Measurements from ENCODE around the gene GRAMD2B. TPM values are rescaled to one million over a fixed set of nuclear protein-coding genes. Genes with fewer than 3 reads are reported as not detected.
"Not testable (repeated sequence)": the region's sequence is repeated elsewhere in the genome, so short reads cannot be mapped to it uniquely, and the experiment has no call there.

The GRAMD2B gene
- total RNA-seq, 1 donor, result 113 TPM

- DNase-seq (ENCODE audit: low read depth), result peak; percentile 62
These were observed 28.0 kb upstream of the GRAMD2B start for GRCh38 chr5:126395198-126395597.

DNA sequence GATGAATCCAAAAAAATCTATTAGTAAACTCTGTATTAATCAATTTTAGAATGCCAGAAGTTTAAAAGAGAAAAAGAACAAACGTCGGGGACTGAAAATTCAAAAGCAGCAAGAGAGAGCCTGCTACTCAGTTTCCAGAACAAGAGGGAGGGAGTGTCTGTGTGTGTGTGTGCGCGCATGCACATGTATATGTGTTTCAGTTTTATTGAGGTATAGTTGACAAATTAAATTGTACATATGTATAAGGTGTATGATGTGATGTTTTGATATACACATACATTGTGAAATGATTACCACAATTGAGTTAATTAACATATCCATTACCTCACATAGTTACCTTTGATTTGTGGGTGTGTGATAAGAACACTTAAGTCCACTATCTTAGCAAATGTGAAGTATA lies 27.6 kb upstream of the GRAMD2B start:
- no peak for TF ChIP-seq CTCF (IDR thresholded peaks at IDR 0.05; ENCODE audit: insufficient read depth, low read depth, low read length)
- no peak for DNase-seq (ENCODE audit: low read depth)
- H3K4me3 ChIP-seq (ENCODE audit: low read depth, low read length), result no peak overlapping the region

More at GRCh38 chr5:126395198-126395597, 28.0 kb upstream of the GRAMD2B start:
- TF ChIP-seq CTCF (IDR thresholded peaks at IDR 0.05; ENCODE audit: insufficient read depth, low read depth, low read length), result no peak
- no peak overlapping the region for H3K4me3 ChIP-seq (ENCODE audit: low read depth, low read length)

- DNase-seq (ENCODE audit: low read depth); H3K4me3 ChIP-seq (ENCODE audit: low read depth, low read length): not testable (repeated sequence)
These were observed 26.5 kb upstream of the GRAMD2B start for GRCh38 chr5:126396721-126397120.

GRCh38 chr5:126398791-126399190 lies 24.4 kb upstream of the GRAMD2B start:
- TF ChIP-seq CTCF (IDR thresholded peaks at IDR 0.05; ENCODE audit: insufficient read depth, low read depth, low read length), result no peak
- DNase-seq (ENCODE audit: low read depth), result no peak
- H3K4me3 ChIP-seq (ENCODE audit: low read depth, low read length), result no peak overlapping the region

DNA sequence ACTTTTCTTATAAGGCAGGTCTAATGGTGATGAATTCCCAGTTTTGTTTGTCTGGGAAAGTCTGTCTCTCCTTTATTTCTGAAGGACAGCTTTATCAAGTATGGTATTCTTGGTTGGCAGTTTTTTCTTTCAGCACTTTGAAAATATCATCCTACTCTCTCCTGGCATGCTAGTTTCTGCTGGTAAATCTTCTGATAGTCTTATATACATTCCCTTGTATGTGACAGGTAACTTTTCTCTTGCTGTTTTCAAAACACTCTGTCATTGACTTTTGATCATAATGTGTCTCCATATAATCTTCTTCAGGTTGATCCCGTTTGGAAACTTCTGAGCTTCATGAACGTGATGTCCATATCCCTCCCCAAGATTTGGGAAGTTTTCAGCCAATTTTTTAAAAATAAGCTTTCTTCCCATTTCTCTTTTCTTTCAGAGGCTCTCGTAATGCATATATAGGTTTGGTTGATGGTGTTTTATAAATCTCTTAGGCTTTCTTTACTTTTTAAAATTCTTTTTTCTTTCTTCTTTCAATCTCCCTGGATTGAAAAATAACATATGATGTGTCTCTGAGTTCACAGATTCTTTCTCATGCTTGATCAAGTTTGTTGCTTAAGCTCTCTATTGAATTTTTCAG lies 22.5 kb upstream of the GRAMD2B start:
- TF ChIP-seq CTCF (IDR thresholded peaks at IDR 0.05; ENCODE audit: insufficient read depth, low read depth, low read length), result no peak
- DNase-seq (ENCODE audit: low read depth), result no peak
- H3K4me3 ChIP-seq (ENCODE audit: low read depth, low read length), result no peak overlapping the region

GRCh38 chr5:126402621-126403555 lies 20.3 kb upstream of the GRAMD2B start:
- peak; percentile 30 for DNase-seq (ENCODE audit: low read depth)
- TF ChIP-seq CTCF (IDR thresholded peaks at IDR 0.05; ENCODE audit: insufficient read depth, low read depth, low read length), result no peak
- H3K4me3 ChIP-seq (ENCODE audit: low read depth, low read length), result no peak overlapping the region

GRCh38 chr5:126403876-126404275 lies 19.3 kb upstream of the GRAMD2B start:
- TF ChIP-seq CTCF (IDR thresholded peaks at IDR 0.05; ENCODE audit: insufficient read depth, low read depth, low read length), result no peak
- no peak for DNase-seq (ENCODE audit: low read depth)
- H3K4me3 ChIP-seq (ENCODE audit: low read depth, low read length), result no peak overlapping the region

Measured in fibroblast of villous mesenchyme (primary cell).